ENCODE data around the gene RHOD. TPM values are rescaled to one million over a fixed set of nuclear protein-coding genes. Genes with fewer than 3 reads are reported as not detected.
A peak's percentile ranks its signal among the peaks of the same experiment; 100 is the strongest.

Gene RHOD
- total and polyA plus RNA-seq, 11 donors = 17.1 to 149 (median 54.0) TPM

GRCh38 chr11:67031791-67032561 lies 24.7 kb upstream of the RHOD start:
- Histone ChIP-seq H3K4me3 (no peak overlapping the region), H3K9me3 (no peaks in the 10 kb centered on the region), H3K4me1 (peaks cover 0 to 11% (median 0%) of the 10 kb centered on the region in 12 donors), H3K27ac (no peak overlapping the region), H3K27me3 (peaks cover 0 to 4% (median 0%) of the 10 kb centered on the region in 9 donors), H3K36me3 (no peaks in the 10 kb centered on the region)
- intact Hi-C loops (cut with DNase I) = no loop called here
- no peak for TF ChIP-seq POLR2A (IDR thresholded peaks at IDR 0.05)
- TF ChIP-seq CTCF (IDR thresholded peaks at IDR 0.05) = no peak
- DNase-seq (no peak), ATAC-seq (no peak)
- 78 to 83% (median 80%) methylated on average over 23 of the region's 23 CpGs for WGBS, 4 donors

GRCh38 chr11:67032830-67033551 lies 23.7 kb upstream of the RHOD start:
- 77 to 82% (median 79%) methylated on average over 12 of the region's 12 CpGs for WGBS, 4 donors
- intact Hi-C loops (cut with DNase I) = no loop called here
- Histone ChIP-seq H3K27ac (no peak overlapping the region), H3K9me3 (no peaks in the 10 kb centered on the region), H3K36me3 (no peaks in the 10 kb centered on the region), H3K27me3 (peaks cover 0 to 4% (median 0%) of the 10 kb centered on the region in 9 donors), H3K4me1 (peaks cover 0 to 11% (median 0%) of the 10 kb centered on the region in 12 donors), H3K4me3 (no peak overlapping the region)
- ATAC-seq (peak in 3 of 4 donors; percentile 39 to 78 (median 72)), DNase-seq (no peak)
- TF ChIP-seq POLR2A (IDR thresholded peaks at IDR 0.05) (no peak), CTCF (IDR thresholded peaks at IDR 0.05) (no peak)

- peak in 1 of 4 donors; percentile 43 for ATAC-seq
- WGBS, 4 donors = 66 to 86% (median 77%) methylated on average over 8 of the region's 8 CpGs
Measured at GRCh38 chr11:67033661-67034166, 22.9 kb upstream of the RHOD start.

More at GRCh38 chr11:67033661-67034166, 22.9 kb upstream of the RHOD start:
- H3K9me3 ChIP-seq = no peaks in the 10 kb centered on the region
- H3K4me3 ChIP-seq = no peak overlapping the region
- H3K27me3 ChIP-seq = peaks cover 0 to 4% (median 0%) of the 10 kb centered on the region in 9 donors
- intact Hi-C loops (cut with DNase I) = no loop called here
- peaks cover 0 to 11% (median 0%) of the 10 kb centered on the region in 12 donors for H3K4me1 ChIP-seq
- no peak for DNase-seq
- no peaks in the 10 kb centered on the region for H3K36me3 ChIP-seq
- H3K27ac ChIP-seq = no peak overlapping the region
- no peak for TF ChIP-seq CTCF (IDR thresholded peaks at IDR 0.05)
- TF ChIP-seq POLR2A (IDR thresholded peaks at IDR 0.05) = no peak
